Endothelial cell of coronary artery (primary cell): ENCODE measurements around the gene C10orf67. TPM values are rescaled to one million over a fixed set of nuclear protein-coding genes. Genes with fewer than 3 reads are reported as not detected.

Experiments used
- total RNA-seq: library from RNA; depleted of rRNA; stranded (reverse); fragments of >200 nt; gene quantifications from 2 replicates; pipeline ENCODE4 v1.2.3, GENCODE V29; 2014

C10orf67 gene
- not detected in 2 replicates for total RNA-seq

DNA sequence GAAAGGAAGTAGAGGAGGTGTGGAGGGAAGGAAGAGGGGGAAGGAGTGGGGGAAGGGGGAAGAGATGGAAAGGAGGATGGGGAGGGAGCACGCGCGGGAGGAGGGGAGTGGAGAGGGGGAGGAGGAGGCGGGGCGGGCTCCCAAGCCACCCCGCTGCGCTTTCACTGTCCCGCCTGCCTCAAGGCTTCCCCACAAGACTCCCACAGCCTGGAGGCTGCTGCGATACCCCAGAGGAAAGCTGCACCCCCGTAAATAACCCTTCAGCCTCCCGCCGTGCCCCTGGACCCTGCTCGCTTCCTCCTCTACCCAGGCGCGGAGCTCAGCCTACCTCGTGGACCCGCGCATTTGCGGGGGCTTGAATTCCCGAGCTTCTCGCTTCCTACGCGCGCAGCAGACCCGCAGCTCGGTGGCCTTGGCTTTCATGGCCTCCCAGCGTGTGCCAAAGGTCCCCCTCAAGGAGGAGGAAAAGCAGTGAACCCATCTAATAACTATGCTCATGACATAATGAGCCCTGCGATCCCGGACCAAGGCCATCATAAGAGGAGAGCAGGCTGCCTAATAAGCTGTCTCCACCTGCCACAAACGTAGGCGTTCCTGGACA lies at the start of gene C10orf67:
C10orf67 (minus strand) TSS at position 557 of the 601 bp plus-strand sequence; CDS start at position 534, 23 bp downstream.

DNA sequence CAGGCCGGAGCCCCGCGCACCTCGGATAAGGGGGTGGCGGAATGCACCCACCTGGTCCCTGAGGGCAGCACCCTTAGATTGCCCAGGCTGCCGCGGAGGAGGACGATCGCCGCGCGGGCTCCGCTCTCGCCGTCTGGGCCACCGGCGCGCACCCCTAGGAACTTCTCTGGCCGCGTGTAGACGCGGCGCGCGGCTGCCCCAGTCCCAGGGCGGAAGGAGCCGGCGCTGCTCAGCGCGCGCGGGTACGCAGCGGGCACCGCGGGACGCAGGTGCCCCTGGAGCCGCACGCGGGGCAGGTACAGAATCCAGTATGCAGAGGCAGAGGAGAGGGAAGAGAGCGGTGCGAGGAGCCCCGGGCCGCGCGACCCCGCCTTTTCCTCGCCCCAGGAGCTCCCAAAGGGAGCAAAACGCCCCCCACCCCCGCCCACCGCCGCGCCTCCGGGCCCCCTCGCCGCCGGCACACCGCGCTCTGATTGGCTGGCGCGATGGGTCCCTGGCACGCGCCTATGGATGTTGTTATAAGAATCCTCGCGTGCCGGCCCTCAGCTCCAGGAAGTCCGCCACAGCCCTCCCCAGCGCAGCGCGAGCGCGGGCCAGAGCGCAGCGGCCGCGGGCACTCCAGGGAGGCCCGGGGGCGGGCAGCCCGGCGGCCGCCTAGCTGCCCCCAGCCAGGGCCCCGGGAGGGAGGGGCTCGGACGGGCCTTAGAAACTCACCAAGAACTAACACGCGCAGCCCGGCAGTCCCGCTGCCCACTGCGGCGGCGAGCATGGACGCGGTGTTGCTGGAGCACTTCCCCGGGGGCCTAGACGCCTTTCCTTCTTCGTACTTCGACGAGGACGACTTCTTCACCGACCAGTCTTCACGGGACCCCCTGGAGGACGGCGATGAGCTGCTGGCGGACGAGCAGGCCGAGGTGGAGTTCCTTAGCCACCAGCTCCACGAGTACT lies 152.6 kb downstream of the C10orf67 start, which contains the start of gene PTF1A:
PTF1A (plus strand) TSS at position 549 of the 948 bp plus-strand sequence; CDS start at position 768, 219 bp downstream.

Other genes with a start within 250 kb of the C10orf67 start
- 7.6 TPM in 2 replicates for gene MSRB2, start 249.2 kb downstream of the C10orf67 start, total RNA-seq
- not detected in 2 replicates for gene PTF1A, start 152.5 kb downstream of the C10orf67 start, total RNA-seq
- 3.2 and 4.7 TPM in 2 replicates for gene OTUD1, start 94.3 kb upstream of the C10orf67 start, total RNA-seq